RKO (cell line): ENCODE measurements around the gene DNAJC2.
"Not testable (repeated sequence)": the region's sequence is repeated elsewhere in the genome, so short reads cannot be mapped to it uniquely, and the experiment has no call there.

ENCODE experiments used
- DNase-seq: peaks from one replicate; pipeline ENCODE4 v3.0.0-alpha.2; 2016; ENCODE audit warnings: low spot score

DNAJC2 gene

DNA sequence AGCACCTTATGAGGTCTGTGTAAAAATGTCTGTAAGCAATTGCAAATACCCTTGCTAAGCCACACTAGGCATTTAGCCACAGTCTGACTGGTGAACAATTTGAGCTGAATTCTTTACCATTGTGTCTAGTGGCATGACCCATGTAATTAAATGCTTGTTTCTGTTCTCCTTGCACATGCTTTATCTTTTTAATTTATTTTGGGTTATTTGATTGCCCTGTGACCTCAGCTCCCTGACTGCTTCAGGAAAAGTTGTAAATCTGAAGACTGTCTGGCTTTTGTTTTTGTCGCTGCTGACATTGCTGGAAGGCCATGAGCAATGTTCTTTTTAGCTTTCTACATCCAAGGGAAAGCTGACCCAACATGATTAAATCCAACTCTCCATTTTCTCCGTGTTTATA lies 78.3 kb downstream of the DNAJC2 start:
- not testable (repeated sequence) for DNase-seq

DNA sequence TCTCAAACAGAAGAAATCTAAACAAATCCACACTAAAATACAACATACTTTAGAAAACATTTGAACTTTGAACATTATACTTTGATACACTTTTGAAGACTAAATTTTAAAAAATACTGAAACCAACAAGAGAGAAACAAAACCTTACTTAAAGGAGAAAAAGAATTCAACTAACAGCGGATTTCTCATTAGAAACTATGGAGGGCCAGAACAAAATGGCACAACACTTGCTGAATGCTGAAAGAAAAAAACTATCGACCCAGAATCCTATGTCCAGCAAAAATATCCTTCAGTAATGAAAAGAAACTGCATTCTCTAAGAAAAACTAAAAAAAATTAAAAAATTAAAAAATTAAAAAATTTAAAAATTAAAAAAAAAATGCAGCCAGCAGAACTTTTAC lies 80.5 kb downstream of the DNAJC2 start:
- not testable (repeated sequence) for DNase-seq
